T-helper 2 cell treated with Interferon-gamma antibody and Interleukin-4, amounts not matched to agents 100 ng/mL and 5 ng/mL, for 36 hours (primary cell): ENCODE measurements around the gene RFK. TPM values are rescaled to one million over a fixed set of nuclear protein-coding genes. Genes with fewer than 3 reads are reported as not detected.
"Not testable (repeated sequence)": the region's sequence is repeated elsewhere in the genome, so short reads cannot be mapped to it uniquely, and the experiment has no call there.

Experiments used
- intact Hi-C: fragments of 100-400 bp; cut with micrococcal nuclease; formaldehyde crosslinking; loops from one replicate; pipeline ENCODE4 v1.15.1; 2023
- total RNA-seq: library from RNA; stranded (reverse); gene quantifications from 2 replicates; pipeline ENCODE4 v1.2.3, GENCODE V29; 2022

Gene RFK
- total RNA-seq, 1 donor from 2014 or later, result 16.4 TPM

- intact Hi-C loops, result no loop called here
Measured at GRCh38 chr9:76373173-76373783, 20.9 kb downstream of the RFK start.

- intact Hi-C loops, result no loop called here
Measured at GRCh38 chr9:76372336-76372735, 21.9 kb downstream of the RFK start.

GRCh38 chr9:76371901-76372300 lies 22.3 kb downstream of the RFK start:
- intact Hi-C loops, result no loop called here

GRCh38 chr9:76370396-76371023 lies 23.7 kb downstream of the RFK start:
- intact Hi-C loops, result no loop called here

GRCh38 chr9:76369583-76369982 lies 24.6 kb downstream of the RFK start:
- intact Hi-C loops, result no loop called here

GRCh38 chr9:76366275-76366674 lies 28.0 kb downstream of the RFK start:
- intact Hi-C loops, result no loop called here

GRCh38 chr9:76365028-76365427 lies 29.2 kb downstream of the RFK start:
- intact Hi-C loops, result no loop called here

GRCh38 chr9:76363032-76363395 lies 31.2 kb downstream of the RFK start:
- intact Hi-C loops, result no loop called here

GRCh38 chr9:76362332-76363031 lies 31.7 kb downstream of the RFK start:
- intact Hi-C loops, result not testable (repeated sequence)

- intact Hi-C loops, result no loop called here
Measured at GRCh38 chr9:76359766-76360165, 34.5 kb downstream of the RFK start.

- intact Hi-C loops, result no loop called here
Measured at GRCh38 chr9:76359365-76359764, 34.9 kb downstream of the RFK start.

- intact Hi-C loops, result no loop called here
Measured at GRCh38 chr9:76358628-76359280, 35.5 kb downstream of the RFK start.

- intact Hi-C loops, result no loop called here
Measured at GRCh38 chr9:76357555-76357954, 36.7 kb downstream of the RFK start.

GRCh38 chr9:76355886-76356285 lies 38.3 kb downstream of the RFK start:
- intact Hi-C loops, result no loop called here

GRCh38 chr9:76354221-76354620 lies 40.0 kb downstream of the RFK start:
- intact Hi-C loops, result no loop called here

GRCh38 chr9:76353280-76353679 lies 40.9 kb downstream of the RFK start:
- intact Hi-C loops, result no loop called here

GRCh38 chr9:76352026-76352620 lies 42.1 kb downstream of the RFK start:
- intact Hi-C loops, result no loop called here

- intact Hi-C loops, result no loop called here
Measured at GRCh38 chr9:76351006-76351405, 43.2 kb downstream of the RFK start.

GRCh38 chr9:76349865-76350264 lies 44.4 kb downstream of the RFK start:
- intact Hi-C loops, result no loop called here

GRCh38 chr9:76342858-76343257 lies 51.4 kb downstream of the RFK start:
- intact Hi-C loops, result no loop called here

GRCh38 chr9:76342201-76342600 lies 52.0 kb downstream of the RFK start:
- intact Hi-C loops, result no loop called here

GRCh38 chr9:76341616-76342015 lies 52.6 kb downstream of the RFK start:
- intact Hi-C loops, result no loop called here
